Measurements from ENCODE around the gene MYH9.

- TF ChIP-seq, protein P1, sequence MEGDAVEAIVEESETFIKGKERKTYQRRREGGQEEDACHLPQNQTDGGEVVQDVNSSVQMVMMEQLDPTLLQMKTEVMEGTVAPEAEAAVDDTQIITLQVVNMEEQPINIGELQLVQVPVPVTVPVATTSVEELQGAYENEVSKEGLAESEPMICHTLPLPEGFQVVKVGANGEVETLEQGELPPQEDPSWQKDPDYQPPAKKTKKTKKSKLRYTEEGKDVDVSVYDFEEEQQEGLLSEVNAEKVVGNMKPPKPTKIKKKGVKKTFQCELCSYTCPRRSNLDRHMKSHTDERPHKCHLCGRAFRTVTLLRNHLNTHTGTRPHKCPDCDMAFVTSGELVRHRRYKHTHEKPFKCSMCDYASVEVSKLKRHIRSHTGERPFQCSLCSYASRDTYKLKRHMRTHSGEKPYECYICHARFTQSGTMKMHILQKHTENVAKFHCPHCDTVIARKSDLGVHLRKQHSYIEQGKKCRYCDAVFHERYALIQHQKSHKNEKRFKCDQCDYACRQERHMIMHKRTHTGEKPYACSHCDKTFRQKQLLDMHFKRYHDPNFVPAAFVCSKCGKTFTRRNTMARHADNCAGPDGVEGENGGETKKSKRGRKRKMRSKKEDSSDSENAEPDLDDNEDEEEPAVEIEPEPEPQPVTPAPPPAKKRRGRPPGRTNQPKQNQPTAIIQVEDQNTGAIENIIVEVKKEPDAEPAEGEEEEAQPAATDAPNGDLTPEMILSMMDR (conservative IDR thresholded peaks at IDR 0.05; ENCODE audit: low read depth in 2 of 2), result no peak
- TF ChIP-seq POLR2AphosphoS5 (IDR thresholded peaks at IDR 0.05; ENCODE audit: low read depth) (no peak), REST (IDR thresholded peaks at IDR 0.05; ENCODE audit: unreplicated experiment) (no peak), EZH2 (IDR thresholded peaks at IDR 0.05; ENCODE audit: low read depth, unreplicated experiment) (no peak), NANOG (IDR thresholded peaks at IDR 0.05; ENCODE audit: borderline replicate concordance) (no peak)
These were observed 20.3 kb downstream of the MYH9 start for GRCh38 chr22:36367479-36367878.
